ENCODE data around the gene NEK8. TPM values are rescaled to one million over a fixed set of nuclear protein-coding genes. Genes with fewer than 3 reads are reported as not detected.
A peak's percentile ranks its signal among the peaks of the same experiment; 100 is the strongest.

The NEK8 gene
- total RNA-seq, 3 donors from 2014 or later (not counting 1 experiment from before 2014, with no cell fraction given): 5.9 to 7.4 (median 6.8) TPM

GRCh38 chr17:28747801-28748750 lies 19.5 kb downstream of the NEK8 start:
- Histone ChIP-seq H3K4me3 (ENCODE audit: low read length) (no peak overlapping the region), H3K27ac (ENCODE audit: low read length) (no peak overlapping the region), H3K27me3 (ENCODE audit: control insufficient read depth, insufficient read depth, low read length) (no peaks in the 10 kb centered on the region), H3K9me3 (ENCODE audit: control insufficient read depth, insufficient read depth, low read length) (no peaks in the 10 kb centered on the region), H3K36me3 (ENCODE audit: control insufficient read depth, insufficient read depth, low read length) (peaks cover 15% of the 10 kb centered on the region), H3K4me1 (ENCODE audit: control insufficient read depth, insufficient read depth, low read length) (peaks cover 43% of the 10 kb centered on the region)
- Mint-ChIP-seq H3K36me3 (no peaks in the 10 kb centered on the region), H3K4me1 (peaks cover 5 to 26% of the 10 kb centered on the region in 2 donors), H3K27ac (peak overlapping the region; percentile 4 to 40), H3K4me3 (no peak overlapping the region), H3K9me3 (no peaks in the 10 kb centered on the region), H3K27me3 (ENCODE audit: low read depth in 2 of 2) (no peaks in the 10 kb centered on the region)
- DNase-seq: no peak
- TF ChIP-seq CTCF (IDR thresholded peaks at IDR 0.05): no peak
- ATAC-seq: no peak
- intact Hi-C loops (cut with micrococcal nuclease): no loop called here
- 91% methylated on average over 18 of the region's 18 CpGs for WGBS (ENCODE audit: insufficient coverage)

GRCh38 chr17:28748852-28749515 lies 20.4 kb downstream of the NEK8 start:
- H3K27me3 ChIP-seq (ENCODE audit: control insufficient read depth, insufficient read depth, low read length): no peaks in the 10 kb centered on the region
- TF ChIP-seq CTCF (IDR thresholded peaks at IDR 0.05): no peak
- H3K9me3 ChIP-seq (ENCODE audit: control insufficient read depth, insufficient read depth, low read length): no peaks in the 10 kb centered on the region
- H3K27ac ChIP-seq (ENCODE audit: low read length): no peak overlapping the region
- Mint-ChIP-seq H3K4me1 (peaks cover 5 to 21% of the 10 kb centered on the region in 2 donors), H3K27me3 (ENCODE audit: low read depth in 2 of 2) (no peaks in the 10 kb centered on the region), H3K9me3 (no peaks in the 10 kb centered on the region), H3K36me3 (no peaks in the 10 kb centered on the region), H3K27ac (peak overlapping the region in 1 of 2 donors; percentile 40), H3K4me3 (no peak overlapping the region)
- peaks cover 37% of the 10 kb centered on the region for H3K4me1 ChIP-seq (ENCODE audit: control insufficient read depth, insufficient read depth, low read length)
- no peak overlapping the region for H3K4me3 ChIP-seq (ENCODE audit: low read length)
- 92% methylated on average over 18 of the region's 18 CpGs for WGBS (ENCODE audit: insufficient coverage)
- DNase-seq: no peak
- intact Hi-C loops (cut with micrococcal nuclease): no loop called here
- peaks cover 15% of the 10 kb centered on the region for H3K36me3 ChIP-seq (ENCODE audit: control insufficient read depth, insufficient read depth, low read length)
- no peak for ATAC-seq

- Histone ChIP-seq H3K4me1 (ENCODE audit: control insufficient read depth, insufficient read depth, low read length) (peaks cover 32% of the 10 kb centered on the region), H3K27me3 (ENCODE audit: control insufficient read depth, insufficient read depth, low read length) (no peaks in the 10 kb centered on the region), H3K4me3 (ENCODE audit: low read length) (no peak overlapping the region), H3K27ac (ENCODE audit: low read length) (no peak overlapping the region), H3K36me3 (ENCODE audit: control insufficient read depth, insufficient read depth, low read length) (peaks cover 15% of the 10 kb centered on the region), H3K9me3 (ENCODE audit: control insufficient read depth, insufficient read depth, low read length) (no peaks in the 10 kb centered on the region)
- DNase-seq (no peak), ATAC-seq (no peak)
- Mint-ChIP-seq H3K4me3 (no peak overlapping the region), H3K9me3 (no peaks in the 10 kb centered on the region), H3K27ac (no peak overlapping the region), H3K36me3 (no peaks in the 10 kb centered on the region), H3K27me3 (ENCODE audit: low read depth in 2 of 2) (no peaks in the 10 kb centered on the region), H3K4me1 (peaks cover 5 to 17% of the 10 kb centered on the region in 2 donors)
- no peak for TF ChIP-seq CTCF (IDR thresholded peaks at IDR 0.05)
- intact Hi-C loops (cut with micrococcal nuclease): loop anchor here (1.0 to 5.0 kb wide), 2 partner anchors 22 to 32 kb away; partner anchors contain the start of genes RAB34 and RPL23A
- 77% methylated on average over 9 of the region's 11 CpGs for WGBS (ENCODE audit: insufficient coverage)
Measured at GRCh38 chr17:28749516-28750177, 21.1 kb downstream of the NEK8 start.
